ENCODE data around the gene FOXE1.

FOXE1 gene

DNA sequence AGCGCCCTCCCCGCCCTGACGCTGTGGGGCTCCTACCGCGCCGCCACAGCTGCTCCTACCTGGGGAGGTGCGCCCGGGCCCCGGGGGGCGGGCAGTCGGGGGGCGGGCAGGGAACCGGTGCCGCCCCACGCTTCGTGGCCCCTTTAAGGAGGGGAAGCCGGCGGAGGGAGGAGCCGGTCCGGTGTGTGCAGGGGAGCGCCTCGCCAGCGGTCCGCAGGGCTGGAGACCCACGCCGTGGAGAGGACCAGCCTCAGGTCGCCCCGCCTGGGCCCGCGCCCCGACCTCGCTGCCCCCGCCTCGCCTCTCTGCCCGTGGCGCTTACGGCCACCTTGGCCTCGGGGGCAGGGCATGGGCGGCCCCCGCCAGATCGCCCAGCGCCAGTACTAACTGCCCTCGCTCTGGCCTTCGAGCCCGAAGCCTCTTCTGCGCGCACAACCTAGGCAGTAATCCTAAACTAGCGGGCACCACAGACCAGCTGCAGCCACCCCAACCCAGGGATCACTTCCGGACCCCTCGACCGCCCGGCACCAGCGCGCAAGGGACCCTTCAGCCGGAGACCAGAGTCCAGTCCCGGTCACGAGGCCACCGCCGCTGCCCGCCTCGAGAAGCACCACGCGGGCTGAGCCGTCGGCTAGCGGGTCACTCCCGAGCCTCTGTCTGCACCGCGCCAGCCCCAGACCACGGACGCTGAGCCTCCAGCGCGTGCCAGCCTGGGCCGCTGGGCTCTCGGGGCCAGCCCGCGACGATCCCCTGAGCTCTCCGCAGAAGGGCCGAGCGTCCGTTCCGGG lies at the start of gene FOXE1:
Gene FOXE1, plus strand, starts transcription at position 171 of the 788 bp plus-strand sequence. CDS start 689 bp downstream, outside the sequence.
- DNase-seq = no peak

DNA sequence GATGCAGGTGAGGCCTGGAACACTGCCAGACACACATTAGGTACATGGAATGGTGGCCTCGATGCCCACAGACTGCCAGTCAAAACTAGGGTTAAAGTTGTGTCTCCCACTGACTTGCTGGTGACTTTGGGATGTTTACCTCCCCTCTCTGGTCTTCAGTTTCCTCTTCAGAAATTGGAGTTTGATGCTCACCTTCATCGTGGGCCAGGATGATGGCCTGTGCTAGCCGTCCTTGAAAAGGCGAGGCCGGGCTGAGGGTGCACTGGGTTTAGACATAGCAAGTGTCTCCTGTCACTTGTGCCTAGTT lies 49.0 kb upstream of the FOXE1 start:
- DNase-seq = no peak

DNA sequence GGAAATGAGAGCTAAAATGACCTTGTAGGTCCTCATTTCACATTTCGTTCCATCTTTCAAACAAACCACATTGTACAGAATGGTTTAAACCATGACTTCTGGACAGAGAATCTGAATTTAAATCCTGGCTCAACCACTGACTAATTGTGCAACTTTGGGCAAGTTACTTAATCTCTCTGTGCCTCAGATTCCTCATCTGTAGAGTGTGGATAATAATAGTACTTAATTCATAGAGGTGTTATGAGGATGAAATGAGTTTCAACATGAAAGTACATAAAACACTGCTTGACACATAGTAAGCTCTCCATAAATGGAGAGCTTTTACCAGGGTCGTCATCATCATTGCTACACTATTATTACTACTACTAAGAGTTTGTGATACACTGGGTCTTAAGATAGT lies 46.3 kb upstream of the FOXE1 start:
- peak in 1 of 2 experiments; percentile 1 for DNase-seq

DNA sequence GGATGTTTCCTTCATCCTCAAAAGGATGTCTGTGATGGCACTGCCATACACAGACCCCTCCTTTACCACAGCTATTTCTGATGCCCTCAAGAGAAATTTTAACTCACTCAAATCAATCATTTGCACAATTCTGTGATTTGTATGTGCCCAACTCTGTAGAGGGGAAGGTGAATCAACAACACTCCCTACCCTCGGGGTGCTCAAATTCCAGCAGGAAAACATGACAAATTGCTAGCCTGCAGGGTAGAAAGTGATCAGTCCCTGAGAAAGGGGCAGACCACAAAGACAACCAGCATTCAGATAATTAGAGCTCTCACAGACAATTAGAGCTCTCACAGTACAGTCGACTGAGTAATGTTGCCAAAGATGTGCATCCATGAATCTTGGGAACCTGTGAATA lies 45.3 kb upstream of the FOXE1 start:
- no peak for DNase-seq

DNA sequence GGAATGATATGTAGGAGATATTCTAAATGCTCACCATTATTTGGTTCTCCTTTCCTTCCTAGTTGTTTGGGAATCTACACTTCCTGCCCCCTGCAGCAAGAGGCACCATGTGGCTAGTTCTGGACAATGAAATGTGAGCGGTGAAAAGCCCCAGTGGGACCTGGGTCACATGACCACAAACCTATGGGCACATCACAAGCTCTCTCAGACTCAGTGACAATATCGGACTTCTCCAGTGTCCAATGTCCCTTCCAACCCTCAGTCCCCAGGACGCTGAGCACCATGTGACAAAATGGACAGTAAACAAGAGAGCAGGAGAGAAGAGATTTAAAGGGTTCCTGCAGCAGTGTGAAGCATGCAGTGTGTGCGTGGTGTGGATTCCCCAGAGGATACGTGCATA lies 44.6 kb upstream of the FOXE1 start:
- DNase-seq = no peak

DNA sequence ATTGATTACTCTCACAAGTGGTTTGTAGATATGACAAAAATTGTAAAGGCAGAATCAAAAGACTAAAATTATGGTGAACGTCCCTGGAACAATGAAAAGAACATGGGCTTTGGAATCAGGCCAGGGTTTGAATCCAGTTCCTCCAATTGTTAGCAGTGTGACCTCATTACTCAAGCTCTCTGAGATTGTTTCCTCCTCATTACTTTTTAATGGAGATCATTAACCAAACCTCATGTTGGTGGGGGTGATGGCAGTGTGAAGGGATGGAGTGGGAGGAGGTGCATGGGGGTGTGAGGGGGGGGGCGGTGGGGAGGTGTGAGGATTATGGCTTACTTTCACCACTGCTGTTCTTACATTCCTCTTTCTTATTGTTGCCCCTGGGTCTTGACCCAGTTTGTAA lies 44.1 kb upstream of the FOXE1 start:
- no peak for DNase-seq

DNA sequence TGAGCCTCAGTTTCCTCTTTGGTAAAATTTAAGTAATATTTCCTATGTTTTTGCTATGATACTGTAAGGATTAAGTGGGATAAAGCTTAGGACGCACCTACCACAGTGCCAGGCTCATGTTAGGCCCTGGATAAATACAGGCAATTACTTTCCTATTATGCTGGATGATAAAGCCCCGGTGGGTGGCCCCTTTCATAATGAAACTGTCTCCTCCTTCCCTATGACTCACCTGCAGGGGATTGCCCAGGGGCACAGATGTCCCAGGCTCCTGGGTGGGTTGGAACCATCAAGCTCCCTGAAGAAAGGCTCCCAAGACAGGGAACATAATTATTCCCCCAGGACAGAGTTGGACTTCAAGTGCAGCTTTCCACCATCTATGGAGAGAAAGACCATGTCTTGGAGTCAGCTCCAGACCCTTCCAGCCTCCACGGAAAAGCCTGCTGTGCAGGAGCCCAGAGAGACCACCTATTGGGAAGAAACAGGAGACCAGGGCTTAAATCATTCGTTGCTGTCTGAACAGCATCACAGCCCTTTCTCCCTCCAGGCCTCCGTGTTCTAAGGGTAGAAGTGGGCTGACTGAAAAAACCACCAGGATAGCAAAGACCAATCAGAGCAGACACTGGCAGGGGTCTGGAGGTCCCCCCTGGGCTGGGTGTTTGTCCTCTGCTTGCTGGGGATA lies 43.2 kb upstream of the FOXE1 start:
- no peak for DNase-seq

DNA sequence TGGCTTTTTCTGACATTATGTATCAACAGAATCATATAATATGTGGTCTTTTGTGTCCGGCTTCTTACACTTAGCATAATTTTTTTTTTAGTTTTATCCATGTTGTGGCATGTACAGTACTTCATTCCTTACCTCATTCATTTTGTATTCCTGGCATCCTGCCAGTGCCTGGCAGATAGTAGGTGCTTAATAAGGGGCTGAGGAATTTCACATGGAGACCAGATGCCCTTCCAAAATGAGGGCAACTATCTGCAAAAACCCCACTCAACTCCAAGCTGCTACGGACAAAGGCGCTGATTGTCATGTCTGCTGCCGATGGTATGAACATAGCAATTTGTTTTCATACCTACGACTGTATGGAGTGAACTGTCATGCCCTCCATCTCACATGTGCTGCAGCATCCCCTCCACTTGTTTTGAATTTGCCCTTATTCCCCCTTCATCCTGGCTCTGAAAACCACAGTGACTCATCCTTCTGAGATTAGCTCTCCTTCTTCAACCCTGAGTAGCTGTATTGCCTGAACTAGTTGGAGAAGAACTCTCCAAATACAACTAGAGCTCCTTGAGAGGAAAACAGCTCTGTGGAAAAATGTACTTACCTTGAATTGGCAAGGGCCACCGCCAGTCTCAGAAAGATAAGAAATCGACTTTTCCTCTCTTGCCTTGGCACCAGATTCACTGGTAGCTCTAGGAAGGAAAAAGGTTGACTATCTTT lies 41.3 kb upstream of the FOXE1 start:
- no peak for DNase-seq

DNA sequence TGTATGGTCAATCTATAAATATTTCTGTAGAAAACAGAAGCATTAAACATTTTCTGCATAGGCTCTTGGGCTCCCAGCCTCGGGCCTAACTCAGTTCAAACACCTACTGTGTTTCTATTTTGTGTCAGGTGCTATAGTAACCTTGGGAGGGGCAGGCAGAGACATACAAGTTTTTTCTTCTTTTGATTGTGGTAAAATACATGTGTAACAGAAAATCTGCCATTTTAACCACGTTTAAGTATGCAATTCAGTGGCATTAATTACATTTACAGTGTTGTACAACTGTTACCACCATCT lies 40.8 kb upstream of the FOXE1 start:
- DNase-seq = no peak

DNA sequence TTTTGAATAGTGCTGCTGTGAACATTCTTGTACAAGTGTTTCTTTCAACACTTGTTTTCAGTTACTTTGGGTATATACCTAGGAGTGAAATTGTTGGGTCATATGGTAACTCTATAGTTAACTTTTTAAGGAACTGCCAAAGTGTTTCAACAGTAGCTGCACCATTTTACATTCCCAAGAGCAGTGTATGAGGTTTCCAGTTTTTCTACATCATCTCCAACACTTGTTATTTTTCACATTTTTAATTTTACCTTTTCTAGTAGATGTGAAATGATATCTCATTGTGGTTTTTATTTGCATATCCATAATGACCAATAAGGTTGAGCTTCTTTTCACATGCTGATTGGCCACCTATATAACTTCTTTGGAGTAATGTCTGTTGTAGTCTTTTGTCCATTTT lies 40.0 kb upstream of the FOXE1 start:
- DNase-seq = no peak

DNA sequence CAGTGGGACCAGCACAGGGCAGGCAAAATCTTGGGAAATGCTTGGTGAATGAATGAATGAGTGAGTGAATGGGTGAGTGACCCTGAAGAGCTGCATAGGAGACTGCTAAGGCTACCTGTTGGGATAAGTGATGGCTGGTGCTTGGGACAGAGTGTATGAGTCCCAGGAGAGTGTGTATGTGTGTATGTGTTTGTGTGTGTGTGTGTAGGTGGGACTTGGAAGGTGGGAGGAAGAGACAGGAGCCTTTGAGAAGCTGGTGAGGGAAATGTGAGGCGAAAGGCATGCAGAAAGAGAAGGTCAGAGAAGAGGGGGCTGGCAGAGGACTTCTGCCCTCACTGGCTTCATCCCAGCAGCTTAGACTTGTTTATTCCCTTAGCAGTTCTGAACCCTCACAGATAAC lies 33.3 kb upstream of the FOXE1 start:
- DNase-seq = no peak

DNA sequence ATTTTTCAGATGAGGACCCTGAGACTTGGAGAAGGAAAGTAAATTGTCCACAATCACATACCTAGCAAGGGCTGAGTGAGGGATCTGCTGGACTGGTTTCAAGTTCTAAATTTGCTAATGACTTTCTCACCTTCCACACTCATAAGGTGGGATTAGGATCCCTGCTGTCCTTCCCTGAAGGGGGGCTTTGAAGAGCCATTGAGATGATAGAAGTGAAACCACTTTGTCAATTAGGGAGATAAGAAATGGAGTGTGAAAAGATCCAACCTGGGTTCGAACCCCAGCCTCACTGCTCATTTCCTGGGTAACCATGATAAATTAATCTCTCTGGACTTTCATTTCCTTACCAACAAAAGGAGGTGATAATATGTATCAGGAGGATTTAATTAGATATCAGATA lies 32.7 kb upstream of the FOXE1 start:
- no peak for DNase-seq

DNA sequence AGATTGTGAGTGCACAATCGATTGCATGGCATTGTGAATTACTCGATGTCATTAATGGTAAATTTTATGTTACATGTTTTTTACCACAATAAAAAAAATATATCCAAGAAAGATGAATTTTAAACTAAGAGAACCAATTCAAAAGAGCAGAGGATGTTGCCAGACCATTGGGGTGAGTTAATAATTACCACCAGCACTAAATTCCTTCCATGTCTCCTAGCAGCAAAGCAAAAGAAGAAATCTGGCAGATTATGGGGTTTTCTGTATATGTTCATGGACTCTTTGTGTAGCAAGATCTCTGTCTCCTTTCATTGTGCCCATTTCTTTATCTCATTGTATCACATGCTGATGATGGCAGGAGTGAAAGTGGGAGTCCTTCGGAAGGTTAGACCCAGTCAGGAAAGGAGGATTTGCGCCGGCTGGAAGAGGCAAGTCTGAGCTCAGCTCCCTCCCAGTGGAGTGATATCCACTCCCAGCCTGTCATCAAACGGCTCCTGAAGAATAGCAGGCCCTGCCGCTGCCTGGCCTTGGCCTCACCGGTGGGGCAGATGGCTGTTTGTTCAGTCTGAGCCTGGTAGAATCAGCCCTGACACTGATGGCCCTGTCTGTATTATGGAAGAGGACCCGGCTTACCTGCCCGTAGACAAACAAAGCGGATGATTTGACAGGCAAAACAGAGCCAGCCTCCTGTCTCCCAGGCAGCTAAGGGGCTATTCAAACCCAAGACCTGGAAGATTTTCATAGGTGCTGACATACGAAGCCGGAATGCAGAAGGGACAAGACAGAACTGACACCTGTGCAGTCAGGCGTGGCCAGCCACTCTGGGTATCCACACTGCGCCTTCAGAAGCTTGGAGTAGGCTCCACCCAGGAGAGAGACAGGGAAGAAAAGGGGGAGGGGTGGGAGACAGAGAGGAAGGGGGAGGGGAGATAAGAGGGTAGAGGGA lies 21.9 kb upstream of the FOXE1 start:
- no peak for DNase-seq

DNA sequence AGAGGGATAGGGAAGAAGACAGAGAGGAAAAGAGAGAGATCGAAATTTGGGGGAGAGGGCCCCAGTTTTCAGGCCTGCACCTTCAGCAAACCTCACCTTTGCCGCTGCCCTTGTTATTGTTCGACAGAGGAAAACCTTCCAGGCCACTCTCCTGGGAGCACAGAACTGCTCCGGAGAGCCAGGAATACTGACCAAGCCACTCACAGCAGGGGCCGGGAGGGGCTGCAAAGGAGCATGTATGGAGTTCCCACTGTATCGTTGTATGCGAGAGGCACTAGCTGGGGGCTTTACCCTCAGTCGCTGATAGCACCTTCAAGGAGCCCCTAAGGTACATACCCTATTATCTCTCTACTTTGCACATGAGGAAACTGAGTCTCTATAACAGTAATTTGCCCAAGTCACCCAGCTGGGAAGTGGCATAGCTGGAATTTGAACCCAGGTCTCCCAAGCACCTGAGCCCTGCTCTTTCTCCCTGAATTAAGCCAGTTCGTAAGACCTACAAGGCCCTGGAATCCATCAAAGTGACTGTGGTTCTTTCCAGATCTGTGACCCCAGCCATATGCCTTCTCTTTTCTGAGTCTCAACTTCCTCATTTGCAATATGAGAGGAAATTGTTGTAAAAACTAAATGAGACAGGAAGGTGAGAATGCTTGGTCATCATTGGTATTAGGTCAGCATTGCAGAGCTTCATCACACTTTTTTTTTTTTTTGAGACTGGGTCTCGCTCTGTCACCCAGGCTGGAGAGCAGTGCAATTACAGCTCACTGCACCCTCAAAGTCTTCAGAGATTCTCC lies 21.0 kb upstream of the FOXE1 start:
- DNase-seq = peak; percentile 88 to 89

DNA sequence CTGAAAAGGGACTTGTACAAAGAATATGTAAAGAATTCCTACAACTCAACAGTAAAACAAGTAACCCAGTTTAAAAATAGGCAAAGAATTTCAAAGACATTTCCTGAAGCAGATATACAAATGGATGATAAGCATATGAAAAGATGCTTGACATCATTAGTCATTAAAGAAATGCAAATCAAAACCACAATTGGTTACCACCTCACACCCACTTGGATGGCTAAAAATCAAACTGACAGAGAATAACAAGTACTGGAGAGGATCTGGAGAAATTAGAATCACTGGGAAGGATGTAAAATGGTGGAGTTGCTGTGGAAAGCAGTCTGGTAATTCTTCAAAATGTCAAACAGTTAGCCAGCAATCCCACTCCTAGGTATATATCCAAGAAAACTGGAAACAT lies 12.5 kb upstream of the FOXE1 start:
- no peak for DNase-seq

DNA sequence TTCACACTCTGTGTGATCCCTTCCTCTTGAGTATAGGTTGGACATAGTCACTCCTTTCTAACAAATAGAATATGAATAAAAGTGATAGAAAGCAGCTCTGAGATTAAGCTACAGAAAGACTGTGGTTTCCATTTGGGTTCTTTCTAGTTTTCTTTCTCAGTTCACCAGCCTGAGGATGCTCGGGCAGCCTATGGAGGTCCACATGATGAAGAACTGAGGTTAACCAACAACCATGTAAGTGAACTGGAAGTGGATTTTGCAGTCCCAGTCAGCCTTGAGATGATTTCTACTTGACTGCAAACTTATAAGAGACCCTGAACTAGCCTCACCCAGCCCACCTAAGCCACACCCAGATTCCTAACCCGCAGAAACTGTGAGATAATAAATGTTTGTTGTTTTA lies 10.1 kb upstream of the FOXE1 start:
- no peak for DNase-seq

DNA sequence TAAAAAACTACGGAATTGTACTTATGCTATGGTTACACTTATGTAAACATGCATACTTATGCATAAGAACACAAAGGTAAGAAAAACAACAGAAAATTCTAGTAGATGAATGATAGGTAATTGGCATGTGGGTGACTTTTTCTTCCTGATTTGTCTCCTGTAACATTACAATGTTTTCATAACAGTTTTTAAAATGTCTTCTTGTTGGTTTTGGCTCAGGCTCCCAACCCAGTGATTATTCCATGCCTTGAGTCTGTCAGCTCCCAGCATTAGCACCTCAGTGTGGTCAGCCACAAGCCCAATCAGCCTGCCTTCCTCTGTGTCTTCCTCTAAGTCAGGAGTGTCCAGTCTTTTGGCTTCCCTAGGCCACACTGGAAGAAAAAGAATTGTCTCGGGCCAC lies 7.9 kb upstream of the FOXE1 start:
- DNase-seq = no peak

DNA sequence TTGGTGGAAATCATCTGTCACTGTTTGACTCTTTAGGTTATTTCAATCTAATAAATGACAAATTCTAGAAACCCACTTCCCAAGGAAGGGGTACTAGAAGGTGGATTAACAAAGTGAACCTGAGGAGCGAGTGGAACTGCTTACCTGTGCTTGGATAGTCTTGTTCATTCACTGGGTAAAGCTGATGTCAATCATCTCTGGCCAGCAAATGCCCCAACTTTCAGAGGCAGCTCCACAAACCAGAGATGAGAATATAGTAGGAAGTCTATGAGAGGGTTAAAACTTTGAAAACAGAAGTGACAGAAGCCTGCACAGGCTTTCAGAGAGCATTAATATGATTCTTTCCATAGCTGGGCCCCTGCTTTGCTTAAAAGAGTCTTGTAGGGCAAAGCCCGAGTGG lies 7.3 kb upstream of the FOXE1 start:
- no peak for DNase-seq

DNA sequence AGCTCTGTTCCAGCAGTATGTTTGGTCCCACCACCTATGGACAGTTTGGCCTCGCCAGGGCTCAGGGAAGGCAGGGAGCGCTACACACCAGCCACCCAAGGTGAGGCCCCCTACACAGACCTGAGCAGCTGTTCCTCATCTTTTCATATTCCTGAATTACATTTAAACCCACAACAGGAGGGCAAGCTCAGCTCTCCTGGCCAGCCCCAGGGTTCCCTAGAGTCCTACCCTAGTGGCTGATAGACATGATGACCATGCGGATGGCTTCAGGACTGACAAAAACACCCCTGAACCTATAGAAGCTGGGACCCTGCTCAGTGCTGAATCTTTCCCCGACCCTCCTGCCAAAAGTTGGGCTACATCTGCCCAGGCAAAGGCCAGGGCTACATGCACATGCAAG lies 6.7 kb upstream of the FOXE1 start:
- no peak for DNase-seq

DNA sequence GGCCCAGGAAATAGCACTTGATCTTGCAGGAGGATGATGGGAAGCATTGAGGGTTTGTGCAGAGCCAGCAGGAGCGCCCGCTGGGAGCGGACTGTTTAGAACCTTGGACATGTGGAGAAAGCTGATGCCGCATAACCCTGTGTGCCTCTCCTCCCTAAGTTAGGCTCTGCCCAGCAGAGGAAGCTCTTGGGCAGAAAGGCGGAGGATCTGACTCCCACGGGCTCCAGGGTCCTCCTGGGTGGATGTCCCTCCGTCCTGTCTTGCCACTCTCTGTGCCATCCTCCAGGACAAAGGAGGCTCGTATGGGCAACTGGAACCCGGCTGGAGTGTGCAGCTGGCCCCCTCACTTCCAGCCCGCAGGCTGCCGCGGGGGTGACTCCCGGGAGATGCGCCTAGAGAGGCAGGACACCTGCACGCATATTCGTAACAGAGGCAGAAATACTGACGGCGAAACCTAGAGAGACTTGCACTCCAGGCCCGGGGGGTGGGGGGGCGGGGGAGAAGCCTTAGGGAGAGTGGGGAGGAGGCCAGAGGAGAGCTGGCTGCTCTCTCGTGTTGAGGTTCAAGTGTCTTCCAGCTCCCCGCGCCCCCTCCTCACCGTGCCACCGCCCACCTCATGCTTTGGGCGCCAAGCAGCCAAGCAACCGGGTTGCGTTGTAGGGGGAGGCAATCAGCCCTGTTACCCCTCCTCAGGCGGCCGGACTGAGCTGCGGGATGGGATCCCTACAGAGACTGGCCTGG lies 5.4 kb upstream of the FOXE1 start:
- DNase-seq = no peak

DNA sequence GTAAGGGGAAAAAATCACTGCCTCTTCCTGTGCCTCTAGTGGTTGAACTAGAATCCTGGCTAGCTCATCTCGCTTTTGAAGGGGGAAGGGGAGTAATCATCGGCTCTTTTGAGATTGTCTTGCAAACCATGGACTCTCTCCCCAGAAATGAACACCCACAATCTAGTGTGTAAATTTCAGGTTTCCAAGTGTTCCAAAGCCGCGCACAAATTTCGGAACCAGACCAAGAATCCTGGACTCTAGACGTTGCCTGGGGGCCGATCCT lies 4.9 kb upstream of the FOXE1 start:
- DNase-seq = no peak
